HPDE6-E6E7 (cell line): ENCODE measurements around the gene GNAT2.

Source experiments
- DNase-seq: peaks from one replicate; pipeline ENCODE4 v3.0.0; 2011; ENCODE audit warnings: missing footprints; ENCODE audit errors: extremely low spot score

The GNAT2 gene

DNA sequence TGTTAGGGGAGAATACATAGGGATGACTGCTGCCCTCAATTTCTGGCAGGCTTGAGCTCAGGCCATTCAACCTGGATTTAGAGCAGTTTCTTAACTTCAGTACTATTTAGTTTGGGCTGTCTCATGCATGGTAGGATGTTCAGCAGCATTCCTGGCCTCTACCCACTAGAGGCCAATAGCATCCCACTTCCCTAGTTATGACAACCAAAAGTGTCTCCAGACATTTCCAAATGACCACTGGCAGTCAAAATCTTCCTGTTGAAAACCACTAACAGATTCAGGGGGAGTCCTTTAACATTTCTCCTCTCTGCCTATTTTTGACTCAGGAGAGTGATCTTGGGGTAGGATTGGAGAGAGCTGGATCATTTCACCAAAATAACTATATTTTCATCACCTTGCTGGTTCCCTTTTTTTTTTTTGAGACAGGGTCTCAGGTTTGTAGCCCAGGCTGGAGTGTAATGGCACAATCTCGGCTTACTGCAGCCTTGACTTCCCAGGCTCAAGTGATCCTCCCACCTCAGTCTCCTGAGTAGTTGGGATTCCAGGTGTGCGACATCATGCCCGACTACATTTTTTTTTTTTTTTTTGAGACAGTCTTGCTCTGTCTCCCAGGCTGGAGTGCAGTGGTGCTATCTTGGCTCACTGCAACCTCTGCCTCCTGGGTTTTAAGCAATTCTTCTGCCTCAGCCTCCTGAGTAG is 8.7 kb downstream of the GNAT2 start:
- DNase-seq: no peak

DNA sequence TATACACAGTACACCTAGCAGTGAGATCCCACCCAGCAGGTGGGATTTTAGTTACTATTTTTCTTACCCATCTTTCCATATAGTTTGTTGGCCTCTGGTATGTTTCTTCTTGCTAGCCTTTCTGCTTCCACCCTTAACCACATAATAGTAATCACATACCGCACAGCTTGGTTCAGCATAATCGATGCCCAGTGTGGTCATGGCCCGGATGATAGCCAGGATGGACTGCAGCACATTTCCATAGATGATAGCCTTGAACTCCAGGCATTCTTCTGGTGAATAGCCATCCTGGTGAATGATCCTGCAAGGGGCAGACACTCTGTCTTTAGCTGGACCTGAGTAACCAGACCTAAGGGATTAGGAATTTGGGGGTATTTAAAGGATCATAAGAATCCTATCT is 9.5 kb downstream of the GNAT2 start:
- DNase-seq: no peak

DNA sequence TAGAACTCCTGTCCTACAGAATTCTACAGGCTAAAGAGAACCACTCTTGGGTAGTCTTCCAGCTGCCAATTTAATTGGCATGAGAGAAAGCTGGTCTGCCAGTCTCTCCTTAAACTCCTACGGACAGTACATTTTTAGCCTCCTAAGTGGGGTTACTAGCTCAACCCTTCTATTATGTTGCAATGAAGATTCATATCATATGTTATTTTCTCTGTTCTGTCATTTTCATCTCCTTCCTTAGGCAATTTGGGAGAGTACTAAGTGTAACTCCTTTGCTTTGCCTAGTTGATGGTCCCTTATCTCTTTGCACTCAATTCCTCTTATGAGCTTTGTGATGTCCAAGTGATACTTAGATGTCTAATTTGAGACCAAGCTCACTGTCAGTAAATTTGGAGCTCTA is 14.0 kb downstream of the GNAT2 start:
- DNase-seq: no peak

DNA sequence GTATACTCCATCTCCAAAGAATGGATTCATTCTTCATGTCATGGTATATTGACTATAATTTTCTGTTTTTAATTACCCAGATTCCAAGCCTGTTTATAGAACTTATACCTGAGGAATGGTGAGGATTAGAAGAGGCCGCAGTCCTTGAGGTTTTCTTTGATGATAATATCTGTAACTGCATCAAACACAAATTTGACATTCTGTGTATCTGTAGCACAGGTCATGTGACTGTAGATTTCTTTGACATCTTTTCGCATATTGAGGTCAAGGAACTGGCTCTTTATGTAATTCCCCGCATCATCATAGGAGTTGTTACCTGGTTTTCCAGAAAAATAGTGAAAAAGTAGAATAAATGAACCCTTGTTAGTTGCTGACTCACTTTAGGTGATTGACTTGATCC is 16.2 kb downstream of the GNAT2 start:
- no peak for DNase-seq

DNA sequence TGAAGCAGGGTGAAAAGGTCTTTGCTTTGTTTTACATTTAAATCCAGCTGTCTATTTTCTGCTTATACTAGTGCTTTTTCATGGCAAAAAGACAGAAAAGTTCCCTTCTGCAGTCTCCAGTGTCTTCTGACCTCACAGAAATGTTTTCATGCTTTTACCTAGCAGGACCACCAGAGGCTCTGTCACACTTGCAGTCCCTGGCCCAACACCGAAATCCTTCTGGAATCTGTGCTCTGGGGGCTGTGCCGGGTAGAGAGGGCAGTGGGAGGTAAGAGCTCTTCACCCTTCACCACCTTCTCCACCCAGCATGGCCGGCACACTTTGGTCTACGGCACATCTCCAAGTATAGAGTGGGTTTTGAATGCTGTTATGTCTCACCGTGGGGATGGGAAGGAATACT is 20.8 kb downstream of the GNAT2 start:
- DNase-seq: no peak

DNA sequence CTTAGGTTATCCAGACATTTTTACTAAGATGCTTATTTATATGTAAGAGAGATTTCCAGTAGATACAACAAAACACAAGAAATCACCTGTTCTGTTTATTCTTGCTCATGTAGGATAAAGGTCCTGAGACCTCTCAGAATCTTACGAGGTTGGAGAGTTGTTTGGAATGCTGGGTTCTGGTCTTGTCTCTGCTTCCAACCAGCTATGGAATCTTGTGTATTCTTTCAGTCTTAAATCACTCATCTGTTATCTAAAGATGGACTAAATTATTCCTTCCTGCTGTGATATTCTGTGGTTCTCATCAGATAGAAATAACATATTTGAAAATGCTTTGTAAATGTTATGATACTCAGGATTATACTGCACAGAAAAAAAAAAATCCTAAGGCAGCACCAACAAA is 21.3 kb downstream of the GNAT2 start:
- DNase-seq: no peak

DNA sequence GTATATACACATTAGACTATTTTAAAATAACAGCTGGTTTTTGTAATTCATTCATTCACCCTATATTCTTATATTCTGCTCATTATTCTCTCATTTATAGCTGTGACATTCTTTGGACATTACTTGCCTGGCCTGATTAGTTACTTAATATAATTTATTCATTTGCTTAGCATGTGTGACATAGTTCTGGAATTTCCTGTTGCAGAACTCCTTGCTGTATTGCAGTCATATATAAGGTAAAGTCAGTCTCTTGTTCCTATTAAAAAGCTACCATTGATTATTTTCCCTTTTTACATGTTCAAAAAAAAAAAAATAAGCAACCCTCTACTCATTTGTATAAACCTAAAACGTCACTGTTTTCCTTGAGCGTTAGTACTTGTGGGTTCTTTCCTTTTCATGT is 23.9 kb downstream of the GNAT2 start:
- DNase-seq: no peak

DNA sequence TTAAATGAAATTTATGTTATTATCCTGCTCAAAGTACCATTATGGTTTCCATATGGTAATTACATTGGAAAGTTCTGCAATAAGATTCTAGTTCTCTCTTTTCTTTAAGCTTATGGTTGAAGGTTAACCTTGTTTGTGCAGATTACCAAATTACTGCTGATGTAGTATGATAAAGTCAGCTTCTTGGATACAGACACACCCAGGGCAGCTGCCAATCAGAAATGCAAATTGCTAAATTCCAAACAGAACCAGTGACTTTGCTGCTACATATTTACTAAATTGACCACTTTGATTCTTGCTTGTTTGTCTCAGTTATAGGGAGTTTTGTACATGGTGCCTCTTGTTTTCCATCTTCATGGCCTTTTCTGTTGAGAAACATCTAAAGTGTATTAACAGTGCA is 26.5 kb downstream of the GNAT2 start:
- DNase-seq: no peak

DNA sequence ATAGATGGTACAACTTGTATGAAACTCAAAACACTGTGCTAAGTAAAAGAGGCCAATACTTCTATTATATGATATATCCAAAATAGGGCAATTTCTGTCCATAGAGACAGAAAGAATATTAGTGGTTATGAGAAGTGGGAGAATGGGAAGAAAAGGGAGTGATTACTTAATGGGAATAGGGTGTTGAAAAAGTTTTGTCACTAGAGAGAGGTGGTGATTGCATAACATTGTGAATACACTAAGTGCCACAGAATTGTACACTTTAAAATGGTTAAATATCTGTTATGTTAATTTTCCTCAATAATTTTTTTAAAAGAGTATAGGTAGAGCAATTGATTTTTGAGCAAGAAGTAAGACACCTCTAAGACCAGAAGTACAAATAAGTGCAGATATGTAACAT is 29.7 kb downstream of the GNAT2 start:
- no peak for DNase-seq

DNA sequence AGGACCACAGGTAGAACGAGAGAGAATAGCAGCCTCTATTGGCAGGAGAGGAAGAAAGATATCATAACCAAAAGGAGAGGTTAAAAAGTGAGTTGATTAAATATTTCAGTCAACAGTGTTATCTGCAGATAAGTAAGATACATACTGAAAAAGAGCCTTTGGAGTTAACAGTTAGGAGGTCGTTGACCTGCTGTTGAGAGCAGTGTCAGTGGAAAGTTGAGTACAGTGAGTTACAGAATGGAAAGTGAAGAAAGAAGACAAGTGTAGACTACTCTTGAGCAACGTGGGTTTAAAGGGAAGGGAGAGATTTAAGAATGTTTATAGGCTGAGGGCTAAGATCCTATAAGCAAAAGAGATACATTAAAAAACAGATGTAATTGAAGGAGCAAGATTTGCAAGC is 30.2 kb downstream of the GNAT2 start:
- DNase-seq: no peak

DNA sequence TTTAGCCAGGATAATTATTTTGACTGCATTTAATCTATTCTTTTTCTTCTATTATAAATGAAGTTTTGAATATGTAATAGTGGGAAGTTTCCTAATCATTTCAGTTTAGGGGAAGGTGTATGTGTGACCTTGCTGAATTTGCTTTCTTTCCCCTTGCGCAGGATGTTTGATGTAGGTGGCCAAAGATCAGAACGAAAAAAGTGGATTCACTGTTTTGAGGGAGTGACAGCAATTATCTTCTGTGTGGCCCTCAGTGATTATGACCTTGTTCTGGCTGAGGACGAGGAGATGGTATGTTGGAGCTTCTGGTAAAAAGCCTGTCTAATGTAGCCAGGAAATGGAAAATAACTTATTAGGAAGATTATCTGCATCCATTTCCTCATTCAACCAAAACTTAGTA is 33.4 kb downstream of the GNAT2 start:
- no peak for DNase-seq

DNA sequence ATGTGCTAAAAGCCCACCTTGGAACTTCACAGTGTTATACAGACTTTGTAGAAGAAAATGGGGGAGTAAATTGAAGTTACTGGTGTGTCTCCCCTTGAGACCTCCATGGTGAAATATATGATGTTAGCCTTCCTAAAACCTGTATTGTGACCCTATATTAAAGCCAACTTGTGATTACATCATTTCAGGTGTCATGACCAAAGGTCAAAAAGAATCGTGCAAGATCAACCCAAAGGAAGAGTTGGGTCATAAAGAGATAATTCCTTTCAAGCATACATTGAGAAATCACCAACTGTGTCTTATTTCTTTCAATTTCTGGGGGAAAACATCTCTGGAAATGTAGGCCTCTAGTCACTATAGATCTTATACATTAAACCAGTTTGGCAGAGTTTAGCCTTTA is 34.6 kb downstream of the GNAT2 start:
- no peak for DNase-seq

DNA sequence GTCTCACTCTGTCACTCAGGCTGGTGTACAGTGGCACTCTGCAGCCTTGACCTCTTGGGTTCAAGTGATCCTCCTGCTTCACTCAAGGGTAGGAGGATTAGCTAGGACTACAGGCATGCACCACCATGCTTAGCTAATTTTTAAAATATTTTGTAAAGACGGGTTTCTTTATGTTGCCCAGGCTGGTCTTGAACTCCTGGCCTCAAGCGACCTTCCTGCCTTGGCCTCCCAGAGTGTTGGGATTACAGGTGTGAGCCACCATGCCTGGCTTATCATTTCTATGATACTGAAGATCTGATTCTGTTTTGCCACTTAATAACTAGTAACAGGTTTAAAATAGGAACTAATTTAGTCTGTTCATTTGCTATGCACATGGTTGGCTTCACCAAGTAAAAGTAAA is 37.4 kb downstream of the GNAT2 start:
- DNase-seq: no peak

DNA sequence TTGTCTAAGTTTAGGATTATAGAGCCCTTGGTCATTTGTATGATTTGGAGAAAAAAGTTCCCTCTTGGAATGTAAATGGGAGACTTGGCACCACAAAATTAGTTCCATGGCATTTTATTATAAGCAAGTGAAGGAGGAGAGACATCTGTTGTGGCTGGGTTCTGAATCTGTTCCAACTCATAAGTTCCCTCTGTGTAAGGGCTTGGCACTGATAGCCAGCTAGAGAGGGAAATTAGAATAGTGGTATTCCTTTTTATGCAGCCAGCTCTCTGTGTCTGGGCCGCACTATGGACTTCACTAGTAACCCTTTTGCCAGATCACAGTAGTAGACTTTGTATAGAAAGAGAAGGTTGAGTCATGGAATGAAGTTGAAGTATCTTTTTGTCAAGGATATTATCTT is 39.9 kb downstream of the GNAT2 start:
- no peak for DNase-seq

DNA sequence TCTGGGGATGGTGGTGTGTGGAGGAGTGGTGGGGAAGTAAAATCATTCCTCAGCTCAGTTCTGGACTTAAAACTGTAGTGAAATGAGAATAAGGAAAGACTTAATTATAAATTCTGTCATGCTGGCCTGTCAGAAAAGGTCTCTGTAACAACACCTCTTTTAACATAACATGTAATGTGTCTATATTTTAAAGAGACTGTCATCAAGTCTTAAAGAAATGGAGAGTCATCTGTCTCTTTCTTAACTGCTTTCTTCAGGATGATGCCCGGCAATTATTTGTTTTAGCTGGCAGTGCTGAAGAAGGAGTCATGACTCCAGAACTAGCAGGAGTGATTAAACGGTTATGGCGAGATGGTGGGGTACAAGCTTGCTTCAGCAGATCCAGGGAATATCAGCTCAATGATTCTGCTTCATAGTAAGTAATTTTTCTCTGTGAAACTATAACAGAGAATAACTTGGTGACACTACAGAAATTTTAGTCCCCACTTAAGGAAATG is 40.4 kb downstream of the GNAT2 start:
- no peak for DNase-seq

DNA sequence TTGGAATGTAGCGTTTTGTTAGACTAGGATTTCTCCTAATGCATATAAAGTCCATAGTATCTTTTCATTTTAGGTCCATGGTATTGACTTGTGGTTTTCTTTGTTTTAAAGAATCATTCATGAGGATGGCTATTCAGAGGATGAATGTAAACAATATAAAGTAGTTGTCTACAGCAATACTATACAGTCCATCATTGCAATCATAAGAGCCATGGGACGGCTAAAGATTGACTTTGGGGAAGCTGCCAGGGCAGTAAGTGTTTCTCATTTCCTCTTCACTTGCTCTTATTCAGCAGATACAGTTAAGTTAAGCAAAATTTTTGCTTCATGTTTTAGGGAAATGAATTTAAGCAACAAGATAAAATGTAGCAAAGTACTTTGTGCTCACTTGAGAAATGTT is 45.6 kb downstream of the GNAT2 start:
- no peak for DNase-seq

DNA sequence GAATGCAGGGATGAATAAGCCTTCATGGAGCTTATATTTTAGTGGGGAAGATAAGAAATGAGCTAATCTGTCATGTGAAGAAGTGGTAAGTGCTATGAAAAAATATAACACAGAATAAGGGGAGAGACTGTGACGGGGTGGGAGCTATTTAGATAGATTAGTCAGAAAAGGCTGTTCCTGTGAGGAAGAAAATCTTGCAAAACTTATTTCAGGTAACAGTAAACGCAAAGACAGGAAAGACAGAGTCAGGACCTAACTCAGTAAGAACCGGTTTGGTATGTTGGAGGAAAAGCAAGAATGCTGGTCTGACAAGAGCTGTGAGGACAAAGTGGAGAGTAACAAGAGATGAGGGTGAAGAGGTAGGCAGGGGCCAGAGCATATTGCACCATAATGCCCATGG is 49.0 kb downstream of the GNAT2 start:
- peak; percentile 44 for DNase-seq

DNA sequence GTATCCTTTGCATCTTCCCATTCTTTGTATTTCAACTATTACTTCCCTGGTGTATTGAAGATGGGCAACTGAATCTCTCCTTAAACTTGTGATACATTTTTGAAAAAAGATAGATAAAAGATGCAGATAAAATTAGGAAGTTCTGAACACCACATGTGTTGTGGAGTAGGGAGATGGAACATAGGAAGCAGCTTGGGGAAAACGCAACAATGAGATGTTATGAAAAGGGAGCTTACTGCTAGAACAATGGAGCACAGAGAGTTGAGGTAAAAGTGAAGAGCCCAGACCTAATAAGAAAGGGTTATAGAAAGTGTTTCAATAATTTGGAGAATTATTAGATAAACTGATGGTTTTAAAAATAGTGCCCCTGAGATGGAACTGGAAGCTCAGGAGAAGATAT is 50.1 kb downstream of the GNAT2 start:
- no peak for DNase-seq

DNA sequence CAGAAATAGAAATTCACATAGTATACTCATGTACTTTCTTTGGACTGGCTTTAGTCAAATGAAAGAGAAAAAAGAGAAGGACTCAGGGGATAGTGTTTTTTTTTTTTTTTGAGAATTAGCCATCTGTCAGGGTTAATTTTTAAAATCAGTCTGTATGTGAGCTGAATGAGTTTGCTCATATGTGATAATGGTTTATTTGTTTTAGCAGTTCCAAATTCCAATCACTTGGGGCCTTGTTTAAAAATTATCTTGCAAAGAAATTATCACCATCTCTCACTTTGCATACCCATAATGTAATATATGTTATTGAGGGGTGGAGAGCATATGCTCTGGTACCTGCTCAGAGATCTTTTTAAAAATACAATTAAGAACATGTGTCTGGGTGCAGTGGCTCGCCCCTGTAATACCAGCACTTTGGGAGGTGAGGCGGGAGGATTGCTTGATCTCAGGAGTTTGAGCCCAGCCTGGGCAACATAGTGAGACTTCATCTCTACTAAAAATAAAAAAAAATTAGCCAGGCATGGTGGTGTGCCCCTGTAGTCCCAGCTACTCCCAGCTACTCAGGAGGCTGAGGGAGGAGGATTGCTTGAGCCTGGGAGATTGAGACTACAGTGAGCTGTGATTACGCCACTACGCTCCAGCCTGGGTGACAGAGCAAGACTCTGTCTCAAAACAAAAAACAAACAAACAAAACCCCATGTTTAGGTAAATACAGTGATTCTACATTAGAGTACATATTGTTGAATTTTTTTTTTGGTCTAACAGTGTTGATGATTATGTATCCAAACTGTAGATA is 51.3 kb downstream of the GNAT2 start:
- no peak for DNase-seq

DNA sequence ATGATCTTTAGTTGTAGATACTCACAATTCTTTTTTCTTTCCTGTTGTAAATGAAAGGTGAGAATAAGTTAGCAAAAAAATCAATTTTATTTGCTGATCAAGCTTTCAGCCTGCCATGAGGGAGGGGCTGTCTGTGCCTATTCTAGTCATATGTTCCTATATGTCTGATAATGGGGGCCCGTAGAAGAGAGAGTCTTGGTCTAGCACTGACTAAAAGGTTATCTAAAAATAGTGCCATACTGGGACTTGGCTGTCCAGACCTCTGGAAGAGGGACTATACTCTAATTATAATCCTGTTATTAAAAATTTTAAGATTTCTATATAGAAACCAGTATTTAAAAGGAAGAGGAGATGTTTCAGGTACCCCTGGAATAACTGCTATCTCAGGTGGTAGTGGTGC is 52.4 kb downstream of the GNAT2 start:
- no peak for DNase-seq

DNA sequence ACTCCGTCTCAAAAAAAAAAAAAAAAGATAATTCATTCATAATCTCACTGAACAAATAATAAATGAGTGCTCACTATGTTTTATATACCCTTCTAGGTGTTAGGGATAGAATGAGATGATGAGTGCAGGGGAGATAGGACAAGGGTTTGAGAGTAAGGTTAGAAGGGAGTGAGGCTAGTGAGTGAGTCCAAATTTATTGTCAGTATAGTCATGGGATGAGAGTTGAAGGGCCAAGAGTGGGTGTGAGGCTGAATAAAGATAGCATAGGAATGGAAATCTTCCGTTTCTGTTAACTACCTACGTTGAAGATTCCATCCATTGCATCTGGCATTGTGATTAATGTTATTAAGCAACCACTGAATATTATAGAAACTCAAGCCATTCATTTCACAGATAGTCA is 54.2 kb downstream of the GNAT2 start:
- no peak for DNase-seq

DNA sequence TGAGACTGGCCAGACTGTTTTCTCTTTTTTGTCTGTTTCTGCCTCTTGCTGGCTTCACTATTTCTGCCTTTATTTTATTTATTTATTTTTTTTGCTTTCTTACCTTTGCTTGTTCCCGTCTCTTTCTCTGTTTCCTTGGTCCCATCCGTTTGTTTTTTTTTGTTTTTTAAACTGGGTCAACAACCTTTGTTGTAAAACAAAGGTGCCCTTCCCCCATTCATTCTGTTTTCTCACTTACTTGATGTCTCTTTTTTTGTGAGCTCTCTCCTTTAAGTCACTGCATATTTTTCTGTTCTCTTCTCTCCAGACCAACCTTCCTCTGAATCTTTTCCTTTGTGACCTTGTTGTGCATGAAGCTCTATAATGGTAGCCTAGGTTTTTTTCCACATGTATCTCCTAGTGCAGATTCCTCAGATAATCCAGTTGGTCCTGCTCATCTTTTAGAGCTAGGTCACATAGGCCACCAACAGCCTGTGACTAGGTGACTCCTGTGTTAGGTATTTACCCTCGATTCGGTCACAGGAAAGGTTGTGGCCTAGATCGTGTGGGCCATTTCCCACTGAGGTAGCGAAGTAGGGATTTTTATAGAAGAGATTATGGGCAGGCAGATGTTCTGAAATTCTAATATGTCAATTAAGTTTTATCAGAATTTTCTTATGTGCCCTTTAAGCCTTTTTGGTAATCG is 55.1 kb downstream of the GNAT2 start:
- no peak for DNase-seq

DNA sequence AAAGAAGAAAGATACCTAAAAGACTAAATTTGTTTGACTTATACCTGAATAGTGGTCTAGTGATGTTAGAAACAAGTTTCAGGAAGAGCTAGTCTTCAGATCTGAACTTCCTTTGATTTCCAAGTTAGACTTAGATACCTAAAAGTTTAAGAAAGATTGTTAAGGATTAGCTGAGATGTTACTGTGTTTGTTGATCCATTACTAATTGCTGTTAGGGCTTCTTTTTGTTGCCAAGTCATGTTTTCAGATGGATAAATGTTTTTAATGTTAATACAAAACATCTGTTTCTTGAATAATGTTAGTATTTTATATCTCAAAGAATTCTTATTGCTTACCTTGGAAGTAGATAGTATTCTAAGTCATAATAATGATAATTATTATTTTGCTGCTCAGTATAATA is 59.4 kb downstream of the GNAT2 start:
- no peak for DNase-seq
